Left renal pelvis (tissue), 4 donors: ENCODE data around the gene CA5A. TPM values are rescaled to one million over a fixed set of nuclear protein-coding genes. Genes with fewer than 3 reads are reported as not detected.
"Not testable (repeated sequence)": the region's sequence is repeated elsewhere in the genome, so short reads cannot be mapped to it uniquely, and the experiment has no call there.

Experiments
- DNase-seq, 4 donors: peaks; one replicate each; pipeline ENCODE4 v3.0.0-alpha.2; 2013; ENCODE audit warnings: low read depth in 4 of 4, low spot score in 3 of 4
- polyA plus RNA-seq, 4 donors: library from polyadenylated mRNA; unstranded; fragments of 120-200 nt; gene quantifications; one replicate each; pipeline ENCODE4 v1.2.1, GENCODE V29; 2013; ENCODE audit not compliant: insufficient read length in 4 of 4

The CA5A gene
- under 1 TPM; 0.07 to 0.27 (median 0.19) TPM for polyA plus RNA-seq

DNA sequence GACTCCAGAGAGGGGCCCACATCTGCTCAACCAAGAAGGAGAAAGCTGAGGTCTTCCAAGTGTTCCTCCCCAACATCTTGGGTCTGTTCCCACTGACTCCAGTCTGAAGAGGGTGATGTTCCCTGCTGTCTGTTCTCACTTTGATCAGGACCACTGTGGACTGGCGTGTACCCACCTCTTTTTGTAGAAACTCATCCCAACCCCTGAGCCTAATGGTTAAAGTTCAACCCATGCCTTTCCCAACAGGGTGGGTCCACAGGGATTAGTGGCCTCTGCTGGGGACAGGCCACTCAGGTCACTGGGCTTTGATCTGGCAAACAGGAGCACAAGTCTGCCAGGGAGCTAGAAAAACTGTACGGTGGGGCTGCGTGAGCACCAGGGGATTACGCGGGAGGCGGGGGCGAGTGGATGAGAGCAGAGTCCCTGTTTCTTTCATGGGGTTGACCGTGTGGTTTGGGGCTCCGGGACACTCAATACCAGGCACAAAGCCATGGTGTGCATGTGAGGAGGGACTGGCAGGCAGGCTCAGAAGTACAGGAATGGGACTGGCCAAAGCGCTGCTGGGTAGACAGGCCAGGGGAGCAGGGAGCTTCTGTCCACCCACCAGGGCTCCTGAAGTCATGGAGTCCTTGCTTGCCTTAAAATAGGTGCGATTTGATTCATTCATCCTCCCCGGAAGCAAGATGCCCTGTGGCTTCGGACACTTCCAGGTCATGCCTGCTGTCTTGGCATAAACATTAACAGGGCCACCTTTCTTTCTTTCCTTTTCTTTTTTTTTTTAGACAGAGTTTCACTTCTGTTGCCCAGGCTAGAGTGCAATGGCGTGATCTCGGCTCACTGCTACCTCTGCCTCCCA is at the start of gene CA5A:
TSS of gene CA5A (minus strand) at position 155 of the 856 bp plus-strand sequence. CDS start at position 76, 79 bp downstream.
- no peak for DNase-seq

DNA sequence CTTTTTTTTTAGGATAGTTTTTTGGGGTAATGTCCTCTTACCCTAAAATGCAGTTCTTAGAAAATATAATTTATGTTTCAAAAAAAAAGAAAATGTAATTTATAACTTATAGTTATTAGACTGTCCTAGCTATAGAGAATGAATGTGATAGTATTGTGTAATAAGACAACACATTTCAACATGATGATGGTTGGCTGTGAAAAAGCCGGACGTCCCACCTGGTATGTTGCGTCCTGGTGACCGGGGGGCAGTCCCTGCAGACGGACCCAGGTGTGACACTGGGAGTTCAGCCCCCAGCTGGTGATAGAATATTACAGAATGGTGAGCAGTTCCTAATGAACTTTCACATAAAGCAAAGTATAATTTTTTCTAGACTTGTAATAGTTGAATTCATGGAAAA is 49.2 kb upstream of the CA5A start:
- DNase-seq: not testable (repeated sequence)

DNA sequence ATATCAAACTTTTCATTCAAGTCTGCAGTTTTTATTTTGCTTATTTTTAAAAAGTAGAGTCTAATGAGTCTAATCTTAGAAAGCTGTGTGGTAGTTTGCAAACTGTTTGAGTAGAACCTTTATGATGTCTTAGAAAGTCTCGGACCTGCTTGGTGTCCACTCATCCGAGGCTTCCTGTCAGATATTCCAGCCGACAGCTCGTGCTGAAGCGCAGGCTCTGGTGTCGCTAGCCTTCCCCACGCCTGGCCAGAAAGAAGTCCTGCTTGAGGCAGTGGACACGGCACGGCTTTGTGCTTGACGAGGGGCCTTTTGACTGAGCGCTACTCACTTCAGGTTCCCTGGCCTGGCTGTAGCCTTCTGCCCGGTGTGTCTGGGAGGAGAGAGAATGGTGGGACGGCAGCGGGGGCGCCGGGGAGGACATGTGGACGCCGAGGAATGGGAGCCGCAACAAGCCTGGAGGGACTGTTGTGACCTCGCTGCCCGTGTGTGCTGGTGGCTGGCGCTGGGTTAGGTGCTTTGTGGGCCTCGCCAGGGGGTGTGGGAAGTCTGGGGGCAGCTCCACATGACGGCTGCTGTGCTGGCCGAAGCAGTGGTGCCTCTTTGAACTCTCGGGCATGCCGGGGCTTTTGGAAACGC is 48.4 kb upstream of the CA5A start:
- DNase-seq: no peak

DNA sequence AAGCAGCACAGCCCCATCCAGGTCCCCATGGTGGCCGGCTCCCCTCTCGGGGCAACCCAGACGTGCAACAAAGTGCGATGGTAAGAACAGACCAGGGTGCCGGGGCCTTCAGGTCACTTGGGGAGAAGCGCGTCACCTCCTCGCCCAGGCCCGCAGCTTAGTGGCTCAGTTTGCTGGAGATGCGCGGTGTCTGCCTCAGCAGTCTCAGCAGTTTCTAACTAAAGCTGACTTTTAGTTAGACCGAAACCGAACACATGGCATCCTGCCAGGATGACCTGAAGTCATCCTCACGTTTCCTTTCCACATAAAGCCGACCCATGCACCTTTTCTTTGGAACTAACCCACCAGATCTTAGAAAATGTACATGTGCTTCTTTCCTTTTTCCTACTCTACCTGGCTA is 47.9 kb upstream of the CA5A start:
- DNase-seq: not testable (repeated sequence)

DNA sequence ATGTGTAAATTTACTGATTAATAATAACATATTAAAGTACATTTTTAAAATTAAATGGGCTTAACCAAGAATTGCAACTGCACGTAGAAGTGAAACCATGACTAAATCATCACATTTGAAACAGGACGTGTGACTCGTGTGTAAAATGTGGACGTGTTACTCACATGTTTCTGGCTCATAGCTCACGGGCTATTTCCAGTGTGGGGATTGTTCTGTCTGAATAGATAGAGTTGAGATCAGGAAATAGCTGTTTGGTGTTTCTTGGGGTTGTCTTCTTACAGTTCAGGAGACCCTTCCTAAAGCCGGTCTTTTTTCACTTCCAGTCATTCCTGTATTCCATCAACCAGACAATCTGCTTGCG is 47.4 kb upstream of the CA5A start:
- DNase-seq: not testable (repeated sequence)

DNA sequence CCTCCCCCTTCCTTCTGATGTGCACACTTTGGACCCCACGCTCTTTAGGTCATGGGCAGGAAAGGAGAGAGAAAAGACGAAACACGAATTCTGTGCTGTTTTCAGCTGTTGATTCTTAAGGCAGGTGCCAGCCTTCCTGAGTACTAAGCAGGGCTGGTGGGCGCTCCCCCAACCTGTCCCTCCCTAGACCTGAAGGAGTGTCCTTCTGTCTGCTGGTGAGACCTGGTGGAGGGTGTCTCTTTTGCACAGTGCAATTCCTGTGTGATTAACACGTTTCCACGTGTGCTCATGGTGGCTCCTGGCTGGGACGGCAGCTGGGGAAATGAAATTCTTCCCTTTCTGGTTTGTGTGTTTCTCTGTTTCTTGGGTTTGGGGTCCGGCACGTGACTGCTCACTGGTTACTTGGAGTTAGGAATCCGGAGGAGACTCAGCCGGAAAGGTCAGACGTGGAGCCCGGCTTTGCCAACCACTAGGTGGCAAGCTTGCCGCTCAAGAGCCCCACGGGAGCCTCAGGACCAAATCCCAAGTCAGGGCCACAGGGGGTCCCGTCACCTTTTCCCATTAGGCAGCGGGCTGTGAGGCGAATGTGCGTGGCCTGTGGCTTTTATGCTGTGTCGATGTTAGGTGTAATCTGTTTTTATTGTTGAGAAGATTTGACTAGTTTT is 46.9 kb upstream of the CA5A start:
- not testable (repeated sequence) for DNase-seq

DNA sequence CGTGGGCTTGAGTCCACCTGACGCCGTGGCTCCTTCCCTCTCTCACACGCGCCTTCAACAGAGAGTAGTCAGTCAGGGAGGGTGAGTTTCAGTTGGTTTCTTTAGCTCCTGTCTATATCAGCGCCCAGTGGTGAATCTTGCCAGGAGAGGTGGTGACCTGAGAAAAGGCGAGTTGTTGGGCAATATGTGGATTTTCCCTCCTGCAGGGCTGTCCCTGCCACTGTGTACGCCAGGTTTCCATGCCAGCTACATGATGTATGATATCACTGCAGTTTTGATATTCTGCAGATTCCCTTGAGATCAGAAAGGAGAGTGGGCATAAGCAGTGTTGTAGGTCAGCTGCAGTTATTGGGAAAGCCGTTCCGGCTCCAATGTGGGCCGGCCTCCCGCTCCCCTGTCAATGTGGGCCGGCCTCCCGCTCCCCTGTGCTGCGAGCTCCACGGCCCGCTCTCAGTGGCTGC is 46.3 kb upstream of the CA5A start:
- DNase-seq: no peak

DNA sequence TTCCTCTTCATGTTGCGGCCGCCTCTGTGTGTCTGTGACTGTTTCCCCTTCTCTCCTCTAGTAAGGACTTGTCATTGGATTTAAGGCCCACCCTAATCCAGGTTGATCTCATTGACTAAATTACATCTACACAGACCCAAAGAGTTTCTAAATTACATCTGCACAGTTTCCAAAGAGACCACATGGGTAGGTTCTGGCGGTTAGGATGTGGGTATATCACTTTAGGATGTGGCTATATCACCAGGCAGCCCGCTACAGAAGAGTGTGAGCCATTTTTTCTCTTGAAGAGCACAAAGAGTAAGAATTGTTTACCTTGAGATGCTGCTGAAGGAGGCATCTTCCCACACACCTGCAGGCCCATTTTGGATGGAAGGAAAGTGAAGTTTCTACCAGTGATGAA is 45.0 kb upstream of the CA5A start:
- DNase-seq: not testable (repeated sequence)

DNA sequence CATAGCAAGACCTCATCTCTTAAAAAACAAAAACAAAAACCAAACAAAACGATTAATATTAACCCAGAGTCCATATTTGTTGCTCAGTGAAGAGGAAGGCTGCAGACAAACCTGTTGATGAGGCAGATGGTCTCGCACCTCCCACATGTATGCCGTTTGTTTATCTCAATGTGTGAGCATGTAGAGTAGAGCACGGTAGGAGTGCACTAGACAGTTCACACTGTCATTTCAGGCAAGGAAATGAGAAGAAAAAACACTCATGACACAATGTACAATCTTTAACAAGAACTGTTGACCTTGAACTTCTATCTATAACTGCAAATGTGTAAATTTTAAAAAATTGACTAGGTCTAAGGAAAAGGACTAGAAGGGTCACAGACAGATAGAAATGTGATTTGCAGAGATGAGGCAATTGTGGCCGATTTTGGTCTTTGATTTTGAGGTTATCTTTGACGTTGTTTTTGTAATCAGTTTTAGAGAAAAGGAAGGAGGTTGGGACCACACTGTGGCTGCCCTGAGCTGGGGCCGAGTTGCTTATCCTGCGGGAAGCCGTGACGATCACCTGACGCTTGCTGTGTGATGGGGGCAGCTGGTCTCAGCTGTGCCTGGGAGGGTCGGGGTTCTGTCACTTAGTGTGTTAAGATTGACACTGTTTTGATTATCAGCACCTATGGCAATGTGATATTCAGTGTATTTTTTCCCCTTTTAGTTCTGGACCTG is 43.7 kb upstream of the CA5A start:
- not testable (repeated sequence) for DNase-seq

DNA sequence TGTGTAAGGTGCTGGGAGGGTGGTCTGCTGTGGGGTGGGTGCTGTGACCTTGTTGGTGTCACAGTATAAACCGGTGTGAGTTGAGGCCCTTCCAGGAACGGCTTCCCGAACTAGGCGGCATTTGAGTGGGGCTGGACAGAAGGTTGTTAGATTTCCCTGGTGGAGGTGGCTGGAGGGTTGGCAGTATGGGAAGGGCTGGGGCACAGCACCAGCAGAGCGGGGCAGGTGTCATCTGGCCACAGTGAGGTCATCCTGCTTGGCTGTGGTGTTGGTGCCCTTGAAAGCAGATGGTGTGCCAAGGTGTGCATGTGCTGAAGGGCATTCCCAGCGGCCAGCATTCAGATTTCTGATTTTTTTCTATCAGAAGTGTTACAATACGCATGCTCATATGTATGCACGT is 43.0 kb upstream of the CA5A start:
- no peak for DNase-seq

DNA sequence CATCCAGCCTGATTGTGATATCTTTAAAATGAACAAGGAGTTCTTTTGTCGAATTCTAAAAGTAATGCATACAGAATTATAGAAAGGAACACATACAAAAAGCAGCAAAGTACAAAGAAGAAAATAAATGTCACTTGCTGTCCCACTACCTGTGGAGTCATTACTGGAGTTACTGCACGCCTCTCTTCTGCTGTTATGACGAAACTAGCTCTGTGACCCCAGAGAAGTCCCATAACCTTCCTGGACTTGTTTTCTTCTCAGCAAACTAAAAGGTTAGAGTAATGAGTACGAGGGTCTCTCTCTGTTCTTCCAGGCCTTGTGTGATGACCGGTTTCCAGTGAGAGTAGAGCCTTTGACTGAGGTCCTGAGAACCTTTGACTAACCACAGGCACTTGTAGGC is 41.8 kb upstream of the CA5A start:
- DNase-seq: no peak

DNA sequence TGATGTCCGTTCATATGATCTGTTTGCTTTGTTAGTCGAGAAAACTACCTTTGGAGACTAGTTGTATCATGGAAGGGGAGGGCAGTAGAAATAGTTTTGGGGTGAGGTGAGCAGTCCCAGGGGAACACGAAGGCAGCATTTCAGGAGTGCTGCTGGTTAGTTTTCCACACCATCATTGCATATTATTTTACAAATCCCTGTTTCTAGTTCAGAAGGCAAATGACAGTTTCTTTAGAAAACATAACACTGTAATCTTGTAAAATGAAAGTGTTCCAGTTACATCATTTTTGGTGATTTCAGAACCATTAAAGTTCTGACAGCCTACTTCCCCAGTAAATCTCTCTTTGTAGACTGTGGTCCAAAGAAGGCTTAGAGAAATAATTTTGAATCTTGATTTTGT is 40.3 kb upstream of the CA5A start:
- no peak for DNase-seq

DNA sequence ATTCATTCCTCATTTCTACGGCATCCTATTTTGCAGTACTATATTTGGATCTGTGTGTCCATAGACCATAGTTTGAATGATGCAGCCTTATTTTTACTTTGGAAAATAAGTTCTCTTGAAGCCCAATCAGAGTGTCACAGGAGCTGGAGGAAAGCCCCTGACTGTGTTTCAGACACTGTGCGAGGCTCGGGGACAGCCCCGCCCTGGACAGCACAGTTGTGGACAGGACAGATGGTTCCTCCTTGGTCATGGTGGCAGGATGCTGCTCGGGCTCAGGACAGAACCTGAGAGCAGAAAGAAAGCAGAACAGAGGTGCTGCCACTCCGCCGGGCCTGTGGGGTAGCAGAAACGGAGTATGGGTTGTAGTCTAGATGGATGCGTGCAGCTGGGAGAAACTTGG is 37.8 kb upstream of the CA5A start:
- DNase-seq: no peak

DNA sequence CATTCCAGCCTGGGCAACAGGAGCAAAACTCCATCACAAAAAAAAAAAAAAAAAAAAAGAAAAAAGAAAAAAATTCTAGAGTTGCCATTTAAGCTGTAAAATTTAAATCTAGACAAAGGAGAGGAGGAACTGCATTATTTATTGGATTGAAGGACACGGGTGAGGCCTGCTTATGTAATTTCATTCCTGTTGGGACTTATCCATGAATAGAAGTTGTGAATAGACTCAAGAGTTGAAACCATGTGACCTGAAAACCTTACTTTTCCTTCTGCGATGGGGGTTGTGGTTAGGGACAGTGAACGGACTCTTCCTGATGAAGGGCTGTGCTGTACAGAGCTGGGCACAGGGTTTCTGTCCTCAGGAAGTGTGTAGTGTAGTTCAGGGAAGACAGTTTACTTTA is 37.4 kb upstream of the CA5A start:
- no peak for DNase-seq

DNA sequence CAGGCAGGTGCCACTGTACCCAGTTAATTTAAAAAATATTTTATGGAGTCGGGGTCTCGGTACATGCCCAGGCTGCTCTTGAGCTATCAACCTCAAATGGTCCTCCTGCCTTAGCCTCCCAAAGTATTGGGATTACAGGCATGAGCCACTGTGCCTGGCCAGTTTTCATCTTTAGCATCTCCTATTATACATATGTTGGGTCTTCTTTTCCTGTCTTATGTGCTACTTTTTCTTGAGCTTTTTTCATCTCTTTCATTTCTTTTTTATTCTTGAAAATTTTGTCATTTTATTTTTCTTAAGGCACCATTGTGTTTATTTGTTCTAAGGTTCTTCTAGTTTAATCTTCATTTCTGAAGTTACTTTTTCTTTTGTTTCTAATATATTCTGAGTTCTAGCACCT is 35.6 kb upstream of the CA5A start:
- DNase-seq: no peak

DNA sequence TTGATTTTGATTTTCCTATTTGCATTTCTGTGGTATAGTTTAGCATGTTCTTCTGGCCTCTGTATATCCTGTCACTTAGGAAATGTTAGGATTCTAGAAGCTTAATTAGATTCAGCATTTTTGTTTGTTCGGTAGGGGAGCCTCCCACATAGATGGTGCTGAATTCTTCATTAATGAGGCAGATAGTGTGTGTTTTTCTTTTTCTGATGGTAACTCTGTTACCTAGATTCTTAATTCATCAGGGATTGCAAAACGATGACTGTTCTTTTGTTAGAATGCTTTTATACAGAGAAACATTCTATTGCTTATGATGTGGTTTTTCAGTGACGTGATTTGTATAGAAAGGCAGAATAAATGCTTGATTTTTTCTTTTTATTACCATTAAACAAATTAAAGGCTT is 33.9 kb upstream of the CA5A start:
- no peak for DNase-seq

DNA sequence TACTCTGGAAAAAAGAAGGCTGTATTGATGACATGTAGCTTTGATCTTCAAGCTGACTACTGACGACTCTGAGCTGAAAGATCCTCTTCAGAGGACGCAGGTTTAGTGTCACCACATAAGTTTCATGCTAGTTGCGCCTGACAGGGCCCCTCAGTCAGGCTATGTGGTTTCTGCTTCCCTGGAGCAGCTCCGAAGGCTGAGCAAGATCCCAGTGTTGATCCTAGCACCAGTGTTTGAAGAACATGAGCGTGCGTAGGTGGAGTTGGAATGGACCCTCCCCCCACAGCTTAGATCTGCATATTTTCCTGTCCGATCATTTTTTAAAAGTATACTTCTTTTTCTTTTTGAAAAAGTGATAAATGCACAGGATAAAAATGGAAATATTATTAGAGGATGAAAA is 32.2 kb upstream of the CA5A start:
- no peak for DNase-seq

DNA sequence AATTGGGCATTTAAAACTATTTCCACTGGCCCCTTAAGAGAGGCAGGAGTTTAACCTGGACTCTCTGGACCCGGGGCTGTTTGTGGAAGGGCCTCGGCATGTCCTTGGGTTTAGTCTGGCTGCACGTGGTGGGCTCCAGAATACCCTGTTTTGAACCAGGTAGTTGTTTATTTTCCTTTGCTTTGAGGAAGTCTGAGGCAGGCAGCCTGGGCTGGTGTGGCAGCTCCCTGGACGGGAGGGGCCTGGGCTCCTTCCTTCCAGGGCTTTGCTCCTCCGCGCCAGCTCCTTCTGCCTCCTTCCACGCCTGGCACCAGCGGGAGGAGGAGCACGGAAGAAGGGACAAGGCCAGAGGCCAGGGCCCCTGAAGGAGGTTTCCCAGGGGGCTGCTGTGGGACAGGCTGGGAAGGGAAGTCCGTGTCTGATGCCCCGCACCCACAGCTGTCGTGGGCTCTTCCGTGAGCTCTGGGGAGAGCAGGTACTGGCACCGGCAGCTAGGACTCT is 30.4 kb upstream of the CA5A start:
- no peak for DNase-seq

DNA sequence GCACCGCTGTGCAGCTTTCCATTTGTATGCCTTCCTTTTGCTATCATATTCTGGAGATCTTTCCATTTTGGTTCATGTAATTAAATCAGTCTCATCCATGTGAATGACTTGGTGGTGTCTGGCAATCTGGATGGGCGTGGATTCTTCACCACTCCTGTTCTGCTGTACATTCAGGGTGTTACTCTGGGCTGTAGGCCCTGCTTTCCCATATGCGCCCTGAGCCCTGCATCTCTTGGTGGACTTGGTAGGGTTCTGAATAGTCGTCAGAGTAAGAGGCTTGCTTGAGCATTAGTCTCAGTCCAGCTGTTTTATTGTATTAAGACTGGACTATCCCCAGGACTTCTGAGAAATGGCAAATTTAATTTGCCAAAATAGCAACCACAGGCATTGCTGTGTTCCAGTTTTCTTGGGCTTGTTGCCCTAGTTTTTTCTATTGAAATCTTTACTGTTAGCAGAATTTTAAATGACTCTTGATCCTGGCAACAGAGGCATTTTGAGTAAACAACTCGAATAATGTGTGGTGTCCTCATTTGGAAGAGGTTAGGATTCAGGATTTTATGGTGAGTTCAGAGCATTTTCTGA is 29.8 kb upstream of the CA5A start:
- DNase-seq: no peak

DNA sequence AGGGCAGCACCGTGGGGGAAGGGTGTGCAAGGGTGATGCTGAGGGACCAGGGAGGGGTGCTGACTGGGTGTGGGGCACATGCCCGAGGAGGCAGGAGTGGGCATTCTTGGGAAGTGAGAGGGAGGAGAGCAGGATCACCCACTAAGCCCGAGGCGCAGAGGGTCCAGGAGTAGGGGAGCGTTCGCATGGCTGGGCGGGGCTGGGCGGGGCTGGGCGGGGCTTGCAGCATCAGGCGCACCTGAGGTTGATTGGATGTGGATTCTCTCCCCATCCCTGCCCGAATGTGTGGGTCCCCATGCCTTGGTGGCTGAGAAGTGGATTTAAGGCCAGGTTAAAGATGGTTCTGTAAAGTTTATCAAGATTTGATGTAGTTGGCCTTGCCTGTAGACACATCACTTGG is 29.1 kb upstream of the CA5A start:
- no peak for DNase-seq
